ENCODE results near the gene SEC24B.

GRCh38 chr4:109465069-109465468, 31.5 kb downstream of the SEC24B start:
- TF ChIP-seq CTCF (IDR thresholded peaks at IDR 0.05) (no peak), EP300 (IDR thresholded peaks at IDR 0.05) (no peak)

Data from ovary (tissue), 3 donors.